Fibroblast of skin of left biceps (primary cell): Measurements from ENCODE around the gene RNF138.
"Not testable (repeated sequence)": the region's sequence is repeated elsewhere in the genome, so short reads cannot be mapped to it uniquely, and the experiment has no call there.

Experiments
- DNase-seq, 2 experiments: peaks; one replicate each; pipeline ENCODE4 v3.0.0-alpha.2; 2013; ENCODE audit warnings: low read depth in 2 of 2

RNF138 gene

DNA sequence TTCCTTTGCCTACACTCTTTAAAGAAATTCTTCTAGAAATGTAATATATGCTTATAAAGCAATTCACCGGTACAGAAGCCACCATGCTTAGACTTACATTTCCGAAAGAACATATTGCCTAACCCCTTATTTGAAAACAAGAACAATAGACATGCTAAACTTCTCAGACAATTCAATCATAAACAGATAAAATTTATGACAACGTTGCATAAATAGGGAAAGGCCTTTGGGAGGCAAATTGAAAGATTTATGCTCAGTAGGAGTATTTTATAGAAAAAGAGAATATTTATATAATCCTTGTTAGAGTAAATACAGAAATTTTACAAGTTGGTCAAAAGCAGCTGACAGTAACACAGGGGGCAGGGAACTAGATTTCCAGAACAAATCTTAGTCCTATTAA is 82.0 kb downstream of the RNF138 start:
- no peak for DNase-seq

DNA sequence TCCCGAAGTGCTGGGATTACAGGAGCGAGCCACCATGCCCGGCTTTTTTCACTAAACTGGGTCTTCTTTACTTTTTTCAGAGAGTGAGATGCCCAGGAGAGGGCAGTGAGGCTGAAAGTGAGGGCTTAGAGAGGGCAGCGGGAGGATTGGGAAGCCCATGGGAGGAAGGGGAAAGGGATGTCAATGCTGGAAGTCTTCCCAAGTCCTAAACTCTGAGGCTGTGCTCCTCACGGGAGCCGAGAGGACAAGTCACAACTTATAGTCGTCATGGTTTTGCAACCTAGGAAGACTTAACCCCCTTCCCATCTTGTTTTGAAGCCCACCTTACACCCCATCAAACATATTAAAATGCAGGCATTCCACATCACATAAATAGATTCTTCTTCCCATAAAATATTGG is 83.0 kb downstream of the RNF138 start:
- no peak for DNase-seq

DNA sequence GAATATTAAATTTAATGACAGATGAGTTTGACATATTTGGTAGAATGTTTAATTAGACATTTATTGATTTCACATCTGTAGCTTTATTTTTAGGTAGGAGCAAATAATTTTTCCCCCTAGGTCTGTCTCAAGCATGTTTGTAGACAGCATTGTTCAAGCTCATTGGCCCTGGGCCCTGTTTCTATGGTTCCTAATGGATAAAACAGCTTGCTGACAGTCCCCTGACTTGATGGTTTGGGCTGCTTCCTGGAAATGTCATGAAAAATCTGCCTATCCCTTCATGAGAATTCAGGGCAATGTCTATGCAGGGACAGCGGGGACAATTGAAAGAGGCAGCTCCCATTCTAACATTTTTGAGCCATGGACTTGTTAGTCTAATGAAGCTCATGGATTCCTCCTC is 83.6 kb downstream of the RNF138 start:
- DNase-seq = no peak

DNA sequence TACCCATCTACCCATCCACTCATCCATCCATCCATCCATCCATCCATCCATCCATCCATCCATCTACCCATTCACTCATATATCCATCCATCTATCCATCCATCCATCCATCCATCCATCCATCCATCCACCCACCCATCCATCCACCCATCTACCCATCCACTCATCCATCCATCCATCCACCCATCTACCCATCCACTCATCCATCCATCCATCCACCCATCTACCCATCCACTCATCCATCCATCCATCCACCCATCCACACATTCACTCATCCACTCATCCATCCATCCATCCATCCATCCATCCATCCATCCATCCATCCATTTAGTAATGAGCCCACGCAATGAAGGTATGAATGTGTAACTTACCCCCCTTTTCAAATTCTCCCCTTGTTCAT is 85.1 kb downstream of the RNF138 start:
- DNase-seq = not testable (repeated sequence)

DNA sequence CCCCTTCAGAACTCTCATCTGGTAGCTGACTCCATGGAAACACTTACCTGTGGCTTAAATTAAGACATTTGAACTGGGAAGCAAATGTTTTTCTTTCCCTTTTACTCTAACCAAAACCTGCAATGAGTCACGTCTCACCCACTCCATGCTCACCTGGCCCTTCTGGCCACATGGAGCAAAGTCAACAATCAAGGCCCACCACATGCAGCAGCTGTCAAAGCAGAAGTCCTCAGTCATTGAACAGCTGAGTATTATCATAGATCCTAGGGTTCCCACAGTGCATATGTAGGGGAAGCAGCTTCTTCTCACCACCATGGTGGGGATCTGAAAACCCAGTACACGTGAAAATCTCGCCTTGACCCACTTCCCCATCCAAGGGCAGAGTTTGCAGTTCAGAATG is 85.9 kb downstream of the RNF138 start:
- DNase-seq = no peak
